AG09319 (cell line): ENCODE results near the gene MAST4.

Experiments
- DNase-seq: peaks from one replicate; pipeline ENCODE4 v3.0.0-alpha.2; 2010; ENCODE audit warnings: low read depth; ENCODE audit errors: extremely low read depth
- CTCF ChIP-seq: IDR thresholded peaks from 2 replicates; pipeline ENCODE4 v1.5.1; 2011; ENCODE audit warnings: low read depth, mild to moderate bottlenecking, inconsistent platforms, low read length, moderate library complexity

The MAST4 gene

GRCh38 chr5:66805514-66806430, 209.6 kb downstream of the MAST4 start:
- no peak for DNase-seq
- TF ChIP-seq CTCF: no peak

DNA sequence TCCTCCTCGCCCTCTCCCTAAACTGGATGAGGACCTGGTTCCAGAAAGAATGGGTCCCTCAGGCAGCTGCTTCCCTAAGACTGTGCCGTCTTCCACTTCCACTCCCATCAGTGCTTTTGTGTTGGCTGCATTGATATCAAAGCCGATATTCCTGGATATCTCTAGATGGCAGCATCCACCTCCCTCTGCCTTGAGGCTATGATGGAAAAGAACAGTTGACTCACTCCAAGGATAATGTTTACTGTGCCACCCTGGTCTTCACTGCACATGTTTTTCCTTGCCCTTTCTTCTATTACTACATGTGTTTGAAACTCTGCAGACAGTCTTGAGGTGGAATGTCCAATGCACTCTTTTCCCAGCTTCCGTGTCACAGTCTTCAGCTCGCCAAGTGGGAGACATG, 211.6 kb downstream of the MAST4 start:
- peak; percentile 2 for DNase-seq

GRCh38 chr5:66808663-66809062, 212.5 kb downstream of the MAST4 start:
- no peak for DNase-seq
- TF ChIP-seq CTCF: no peak

More for the DNA sequence above, 211.6 kb downstream of the MAST4 start:
- peak; percentile 49 for TF ChIP-seq CTCF

GRCh38 chr5:66810151-66810550, 214.0 kb downstream of the MAST4 start:
- no peak for DNase-seq
- TF ChIP-seq CTCF: no peak

DNA sequence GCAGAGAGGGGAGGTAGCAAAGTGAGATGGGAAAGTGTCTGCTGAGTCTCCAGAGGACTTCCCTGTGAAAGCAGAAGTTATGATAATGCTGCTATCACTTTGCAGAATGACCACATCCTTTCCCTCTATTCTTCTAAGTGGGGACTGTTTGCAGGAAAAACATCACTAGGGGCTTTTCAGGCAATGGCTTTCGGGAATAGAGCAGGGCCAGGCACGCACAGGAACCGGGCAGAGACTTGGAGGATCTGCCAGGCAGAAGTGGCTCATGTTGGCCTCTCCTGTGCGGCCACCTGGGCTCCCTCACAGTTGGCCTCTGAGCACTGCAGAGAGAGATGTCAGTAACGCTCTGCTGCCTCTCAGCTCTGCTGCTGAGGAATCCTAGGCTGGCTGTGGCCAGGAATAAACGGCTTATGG, 214.7 kb downstream of the MAST4 start:
- no peak for DNase-seq

DNA sequence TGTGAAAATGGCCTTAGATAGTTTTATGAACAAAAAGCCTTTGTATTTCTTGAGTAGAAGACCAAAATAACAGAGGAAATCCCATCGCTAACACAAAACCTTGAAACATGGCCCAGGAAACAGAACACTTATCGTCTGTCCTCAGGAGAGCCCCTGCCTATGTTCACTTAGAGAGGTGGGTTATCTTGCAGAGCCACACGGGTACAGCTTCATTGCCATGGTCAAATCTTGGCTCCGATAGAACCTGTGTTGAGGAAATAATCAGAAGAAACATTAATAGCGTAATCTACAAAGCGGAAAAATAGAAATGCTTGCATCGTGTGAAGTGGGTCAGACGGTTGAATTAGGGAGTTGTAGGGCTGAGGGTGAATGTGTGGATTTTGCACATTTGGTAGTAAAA, 216.1 kb downstream of the MAST4 start:
- no peak for TF ChIP-seq CTCF

More for the DNA sequence above, 214.7 kb downstream of the MAST4 start:
- no peak for TF ChIP-seq CTCF

GRCh38 chr5:66813306-66813705, 217.1 kb downstream of the MAST4 start:
- no peak for DNase-seq
- TF ChIP-seq CTCF: no peak

More for the DNA sequence above, 216.1 kb downstream of the MAST4 start:
- DNase-seq: no peak
